C4-2B (cell line): ENCODE results near the gene MRGPRX3.

Source experiments
- H3K27ac ChIP-seq: fragments of 450-650 bp; 2 replicates; pipeline ENCODE4 v1.5.1; 2017
- CTCF ChIP-seq: fragments of 450-650 bp; conservative IDR thresholded peaks from 2 replicates; pipeline ENCODE4 v1.5.1; 2017; ENCODE audit warnings: mild to moderate bottlenecking
- ZFX ChIP-seq: fragments of 450-650 bp; IDR thresholded peaks from 2 replicates; pipeline ENCODE4 v1.6.1; 2017

MRGPRX3 gene

GRCh38 chr11:18171377-18172000 lies 39.1 kb downstream of the MRGPRX3 start:
- no peak overlapping the region for H3K27ac ChIP-seq
- TF ChIP-seq CTCF (peak; percentile 81), ZFX (no peak)

- no peak within 1 kb of the TSS for H3K27ac ChIP-seq
- TF ChIP-seq ZFX (no peak), CTCF (no peak)
Observed at GRCh38 chr11:18172666-18173065, 40.3 kb downstream of the MRGPRX3 start, which contains the start of gene MRGPRX4. Gene MRGPRX4 (plus strand): TSS chr11:18172837. CDS start chr11:18173257, 420 bp downstream.

GRCh38 chr11:18173225-18173866 lies 41.0 kb downstream of the MRGPRX3 start:
- no peak for TF ChIP-seq ZFX
- no peak for TF ChIP-seq CTCF

More at GRCh38 chr11:18173225-18173866, 41.0 kb downstream of the MRGPRX3 start:
- H3K27ac ChIP-seq: no peak overlapping the region
